T-helper 1 cell treated with Interleukin-12 subunit alpha and Interleukin-12 subunit beta and Interleukin-4 antibody, amounts not matched to agents 30 ng/mL and 1 ng/mL, for 36 hours (primary cell): ENCODE data around the gene RAB28. TPM values are rescaled to one million over a fixed set of nuclear protein-coding genes. Genes with fewer than 3 reads are reported as not detected.
"Not testable (repeated sequence)": the region's sequence is repeated elsewhere in the genome, so short reads cannot be mapped to it uniquely, and the experiment has no call there.

Experiments
- intact Hi-C: fragments of 100-400 bp; cut with micrococcal nuclease; formaldehyde crosslinking; loops from one replicate; pipeline ENCODE4 v1.15.1; 2024
- total RNA-seq: library from RNA; stranded (reverse); gene quantifications from 2 replicates; pipeline ENCODE4 v1.2.3, GENCODE V29; 2022

Gene RAB28
- total RNA-seq, 1 donor from 2014 or later: 17.1 TPM

DNA sequence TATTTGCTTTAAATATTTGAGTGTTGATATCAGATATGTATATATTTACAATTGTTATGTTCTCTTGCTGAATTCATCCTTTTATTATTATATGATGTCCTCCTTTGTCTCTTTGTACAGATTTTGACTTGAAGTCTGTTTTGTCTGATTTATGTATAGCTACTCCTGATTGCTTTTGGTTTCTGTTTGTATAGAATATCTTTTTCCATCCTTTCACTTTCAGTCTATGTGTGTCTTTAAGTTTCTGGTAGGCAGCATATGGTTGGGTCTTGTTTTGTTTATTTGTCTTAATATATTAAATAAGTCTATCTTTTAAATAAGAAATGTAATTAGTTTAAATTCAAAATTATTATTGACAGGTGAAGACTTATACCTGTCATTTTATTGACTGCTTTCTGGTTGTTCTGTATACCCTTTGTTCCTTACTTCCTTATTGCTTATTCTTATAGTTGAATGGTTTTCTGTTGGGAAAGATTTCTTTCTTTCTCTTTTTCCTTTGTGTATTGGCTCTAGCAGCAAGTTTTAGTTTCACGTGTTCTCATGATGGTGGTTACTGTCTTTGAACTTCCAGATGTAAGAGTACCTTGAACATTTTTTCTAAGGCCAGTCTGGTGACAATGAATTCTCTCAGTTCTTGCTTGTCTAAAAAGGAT is 31.1 kb downstream of the RAB28 start:
- intact Hi-C loops: loop anchor here (1.0 to 5.0 kb wide), 3 partner anchors 16 to 174 kb away; partner anchors contain the start of genes BOD1L1 and RAB28

DNA sequence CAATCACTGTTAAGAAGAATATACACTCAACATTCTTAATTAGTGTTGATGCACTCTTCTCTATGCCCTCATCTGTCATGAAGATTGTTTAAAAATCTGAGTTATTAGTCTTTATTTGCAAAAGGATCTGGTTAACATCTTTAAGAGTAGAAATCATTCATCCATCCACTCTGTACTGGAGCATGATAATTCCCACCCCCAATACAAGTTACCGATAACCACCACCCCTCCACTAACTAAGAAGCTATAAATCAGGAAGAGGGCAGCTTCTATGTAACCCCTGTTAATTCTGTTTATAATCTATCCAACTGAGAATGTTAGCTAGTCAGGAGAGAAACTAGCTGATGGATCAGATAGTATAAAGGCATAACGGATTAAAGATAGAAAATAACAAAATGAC is 34.5 kb downstream of the RAB28 start:
- intact Hi-C loops: no loop called here

DNA sequence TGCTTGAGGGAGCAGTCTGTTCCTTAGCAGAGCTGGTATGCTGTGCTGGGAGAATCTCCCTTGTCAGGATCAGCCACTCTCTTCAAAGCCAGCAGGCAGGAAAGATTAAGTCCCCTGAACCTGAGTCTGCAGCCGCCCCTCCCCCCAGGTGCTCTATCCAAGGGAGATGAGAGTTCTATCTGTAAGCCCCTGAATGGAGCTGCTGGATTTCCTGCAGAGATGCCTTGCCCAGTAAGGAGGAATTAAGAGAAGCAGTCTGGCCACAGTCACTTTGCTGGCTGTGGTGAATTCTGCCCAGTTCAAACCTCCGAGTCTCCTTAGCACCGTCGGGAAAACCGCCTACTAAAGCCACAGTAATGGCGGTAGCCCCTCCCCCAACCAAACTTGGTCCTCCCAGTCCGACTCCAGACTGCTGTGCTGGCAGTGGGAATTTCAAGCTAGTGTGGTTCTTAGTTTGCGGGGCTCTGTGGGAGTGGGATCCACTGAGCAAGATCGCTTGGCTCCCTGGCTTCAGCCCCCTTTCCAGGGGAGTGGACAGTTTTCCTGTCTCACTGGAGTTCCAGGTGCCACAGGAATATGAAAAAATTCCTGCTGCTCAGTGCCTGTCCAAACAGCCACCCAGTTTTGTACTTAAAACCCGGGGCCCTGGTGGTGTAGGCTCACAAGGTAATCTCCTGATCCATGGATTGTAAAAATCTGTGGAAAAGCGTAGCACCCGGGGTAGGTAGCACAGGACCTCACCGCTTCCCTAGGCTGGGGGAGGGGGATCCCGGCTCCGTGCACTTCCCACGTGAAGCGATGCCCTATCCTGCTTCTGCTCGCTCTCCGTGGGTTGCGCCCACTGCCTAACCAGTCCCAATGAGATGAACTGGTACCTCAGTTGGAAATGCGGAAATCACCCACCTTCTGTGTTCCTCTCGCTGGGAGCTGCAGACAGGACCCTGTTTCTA is 38.0 kb downstream of the RAB28 start:
- intact Hi-C loops: no loop called here

DNA sequence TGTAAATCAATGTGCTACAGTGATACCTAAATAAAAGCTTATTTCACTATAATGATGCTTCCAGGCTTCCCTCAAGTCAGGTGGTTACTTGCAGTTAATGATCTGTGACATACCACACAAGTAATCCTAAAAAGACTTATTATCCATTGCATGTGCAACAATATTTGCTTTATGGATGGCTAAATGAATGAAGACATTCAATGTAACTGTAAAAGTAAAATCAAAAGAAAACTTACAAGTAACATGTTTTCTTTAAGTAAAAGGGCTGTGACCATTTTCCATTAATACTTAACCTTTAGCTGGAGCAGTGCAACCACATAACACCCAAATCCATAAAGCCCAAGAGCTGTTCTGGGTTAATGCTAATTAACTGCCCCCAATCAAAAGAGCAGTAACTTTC is 42.6 kb downstream of the RAB28 start:
- intact Hi-C loops: no loop called here

DNA sequence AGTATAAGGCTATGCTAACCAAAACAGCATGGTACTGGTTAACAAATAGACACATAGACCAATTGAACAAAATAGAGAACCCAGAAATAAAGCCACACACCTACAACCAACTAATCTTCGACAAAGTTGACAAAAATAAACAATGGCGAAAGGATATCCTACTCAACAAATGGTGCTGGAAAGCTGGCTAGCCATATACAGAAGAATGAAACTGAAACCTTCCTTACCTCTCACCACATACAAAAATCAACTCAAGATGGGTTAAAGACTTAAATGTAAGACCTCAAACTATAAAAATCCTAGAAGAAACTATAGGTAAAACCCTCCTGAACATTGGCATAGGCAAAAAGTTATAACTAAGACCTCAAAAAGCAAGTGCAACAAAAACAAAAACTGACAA is 47.2 kb downstream of the RAB28 start:
- intact Hi-C loops: loop anchor here (1.0 kb wide), 1 partner anchor 16 kb away; no protein-coding TSS in a partner anchor

DNA sequence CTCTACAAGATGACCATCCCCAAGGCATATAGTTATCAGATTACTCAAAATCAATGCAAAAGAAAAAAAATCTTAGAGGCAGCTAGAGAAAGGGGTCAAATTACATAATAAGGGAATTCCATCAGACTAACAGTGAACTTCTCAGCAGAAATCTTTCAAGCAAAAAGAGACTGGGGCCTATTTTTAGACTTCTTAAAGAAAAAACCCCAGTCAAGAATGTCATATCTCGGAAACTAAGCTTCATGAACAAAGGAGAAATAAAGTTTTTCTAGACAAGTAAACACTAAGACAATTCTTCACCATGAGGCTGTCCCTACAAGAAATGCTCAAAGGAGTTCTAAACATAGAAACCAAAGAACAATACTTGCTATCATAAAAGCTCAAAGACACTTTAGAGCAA is 51.7 kb downstream of the RAB28 start:
- intact Hi-C loops: no loop called here

DNA sequence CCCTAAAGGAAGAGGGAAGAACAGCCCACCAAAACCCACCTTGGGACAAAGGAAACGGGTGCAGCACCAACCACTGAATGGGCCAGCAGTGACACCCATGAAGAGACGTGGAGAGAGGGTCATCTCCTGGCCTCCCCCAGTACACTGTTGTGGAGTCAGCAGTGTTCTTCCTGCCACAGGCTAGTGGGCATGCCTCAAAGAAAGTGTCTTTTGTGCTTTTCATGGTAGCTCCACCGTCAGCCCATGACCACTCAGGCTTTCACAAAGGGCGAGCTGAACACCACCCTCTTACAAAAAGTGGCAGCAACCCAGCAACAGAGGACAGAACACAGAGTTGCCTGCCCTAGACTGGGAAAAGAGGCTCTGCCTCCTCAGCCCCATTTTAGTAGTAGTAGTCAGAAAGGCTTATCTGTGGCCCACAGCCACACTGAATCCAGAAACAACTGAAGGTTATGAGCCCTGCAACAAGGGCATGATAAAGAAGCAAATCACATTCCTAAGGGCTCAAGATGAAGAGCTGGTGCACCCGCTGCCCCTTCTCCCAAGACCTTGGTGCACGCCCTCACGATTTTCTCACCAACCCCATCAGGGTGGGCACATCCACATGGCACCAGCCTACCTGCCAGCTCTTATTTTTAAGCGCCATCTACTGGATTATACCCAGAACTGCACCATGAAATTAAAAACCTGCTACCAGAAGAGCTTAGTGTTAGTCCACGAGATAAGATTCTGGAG is 53.1 kb downstream of the RAB28 start:
- intact Hi-C loops: loop anchor here (2.0 kb wide), 1 partner anchor 578 kb away; no protein-coding TSS in a partner anchor

DNA sequence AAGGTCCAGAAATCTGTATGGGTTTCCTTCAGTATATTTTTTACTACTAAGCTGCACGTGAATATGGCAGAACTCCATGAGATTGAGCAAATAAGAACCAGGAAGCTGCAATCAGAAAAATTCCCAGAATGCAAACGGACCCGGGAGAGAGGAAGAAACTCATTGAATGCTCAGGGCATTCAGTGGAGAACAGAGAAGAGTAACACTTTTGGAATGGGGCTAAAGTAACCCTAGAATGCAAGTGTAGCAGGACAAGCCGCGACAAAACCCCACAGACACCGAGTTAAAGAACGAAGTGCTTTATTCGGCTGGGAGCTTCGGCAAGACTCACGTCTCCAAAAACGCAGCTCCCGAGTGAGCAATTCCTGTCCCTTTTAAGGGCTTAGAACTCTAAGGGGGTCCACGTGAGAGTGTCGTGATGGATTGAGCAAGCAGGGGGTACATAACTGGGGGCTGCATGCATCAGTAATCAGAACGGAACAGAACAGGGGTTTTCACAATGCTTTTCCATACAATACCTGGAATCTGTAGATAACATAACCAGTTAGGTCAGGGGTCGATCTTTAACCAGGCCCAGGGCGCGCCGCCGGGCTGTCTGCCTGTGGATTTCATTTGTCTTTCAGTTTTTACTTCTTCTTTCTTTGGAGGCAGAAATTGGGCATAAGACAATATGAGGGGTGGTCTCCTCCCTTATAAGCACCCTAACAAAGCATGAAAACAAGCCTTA is 56.4 kb downstream of the RAB28 start:
- intact Hi-C loops: no loop called here

DNA sequence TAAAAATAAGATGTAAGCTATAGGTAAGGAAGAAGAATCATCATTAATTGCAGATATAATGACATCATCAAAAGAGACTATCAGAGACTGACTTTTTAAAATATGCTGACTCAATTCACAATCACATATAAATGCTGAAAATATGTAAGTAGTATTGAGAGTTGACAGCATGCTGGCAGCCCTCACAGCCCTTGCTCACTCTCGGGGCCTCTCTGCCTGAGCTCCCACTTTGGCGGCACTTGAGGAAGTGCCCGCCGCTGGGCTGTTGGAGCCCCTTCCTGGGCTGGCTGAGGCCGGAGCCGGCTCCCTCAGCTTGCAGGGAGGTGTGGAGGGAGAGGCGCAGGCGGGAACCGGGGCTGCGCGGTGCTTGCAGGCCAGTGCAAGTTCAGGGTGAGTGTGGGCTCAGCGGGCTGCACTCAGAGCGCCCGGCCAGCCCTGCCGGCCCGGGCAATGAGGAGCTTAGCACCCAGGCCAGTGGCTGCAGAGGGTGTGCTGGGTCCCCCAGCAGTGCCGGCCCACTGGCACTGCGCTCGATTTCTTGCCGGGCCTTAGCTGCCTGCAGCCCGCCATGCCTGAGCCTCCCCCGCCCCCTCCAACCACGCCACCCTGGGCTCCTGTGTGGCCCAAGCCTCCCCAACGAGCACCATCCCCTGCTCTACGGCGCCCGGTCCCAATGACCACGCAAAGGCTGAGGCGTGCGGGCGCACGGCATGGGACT is 68.9 kb downstream of the RAB28 start:
- intact Hi-C loops: no loop called here

DNA sequence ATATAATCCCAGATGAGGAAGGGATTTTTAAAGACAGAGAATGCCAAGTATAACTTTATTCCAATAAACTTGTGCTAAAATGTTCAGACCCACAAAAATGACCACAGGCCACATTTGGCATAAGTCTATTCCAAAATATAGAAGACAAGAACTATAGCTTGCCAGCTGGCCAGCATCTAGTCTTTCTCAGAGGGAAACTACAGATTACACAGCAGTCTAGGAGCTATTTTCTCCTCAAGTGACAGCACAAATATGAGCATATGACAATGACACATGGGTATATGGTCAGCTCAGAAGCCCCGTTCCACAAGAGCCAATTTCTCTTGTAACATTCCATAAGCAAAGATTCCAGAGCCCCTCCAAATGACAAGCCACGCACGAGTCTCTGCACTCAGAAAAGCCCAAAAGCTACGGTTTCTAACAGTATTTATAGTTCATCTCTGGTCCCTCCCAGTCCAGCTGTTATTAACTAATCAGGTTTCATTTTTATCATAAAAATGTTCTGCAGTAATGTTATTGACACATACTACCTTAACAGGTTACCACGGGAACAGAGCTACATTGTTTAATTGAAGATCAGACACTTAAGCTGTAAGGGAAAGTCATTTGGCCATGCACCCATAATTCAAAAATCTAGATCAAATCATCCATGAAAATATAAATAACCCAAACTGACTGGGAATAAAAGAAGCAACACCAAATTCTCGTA is 70.3 kb downstream of the RAB28 start:
- intact Hi-C loops: no loop called here

DNA sequence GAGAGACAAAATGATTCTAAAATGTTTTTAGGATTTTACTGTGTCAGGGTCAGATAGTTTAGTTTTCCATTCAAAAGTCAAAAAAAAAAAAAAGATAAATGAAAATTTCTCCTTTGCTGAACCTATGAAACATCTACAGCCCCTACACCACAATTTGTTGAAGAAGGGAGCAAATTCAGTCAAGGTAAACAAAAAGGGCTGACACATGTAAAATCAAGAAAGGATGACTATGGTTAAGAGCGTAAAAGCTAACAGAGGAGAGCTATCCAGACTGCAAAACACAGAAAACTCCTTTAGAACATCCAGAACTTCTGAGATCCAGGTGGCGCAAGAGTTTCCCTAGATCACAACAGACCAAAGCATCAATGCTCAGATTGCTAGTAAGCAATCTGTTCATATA is 72.2 kb downstream of the RAB28 start:
- intact Hi-C loops: no loop called here

DNA sequence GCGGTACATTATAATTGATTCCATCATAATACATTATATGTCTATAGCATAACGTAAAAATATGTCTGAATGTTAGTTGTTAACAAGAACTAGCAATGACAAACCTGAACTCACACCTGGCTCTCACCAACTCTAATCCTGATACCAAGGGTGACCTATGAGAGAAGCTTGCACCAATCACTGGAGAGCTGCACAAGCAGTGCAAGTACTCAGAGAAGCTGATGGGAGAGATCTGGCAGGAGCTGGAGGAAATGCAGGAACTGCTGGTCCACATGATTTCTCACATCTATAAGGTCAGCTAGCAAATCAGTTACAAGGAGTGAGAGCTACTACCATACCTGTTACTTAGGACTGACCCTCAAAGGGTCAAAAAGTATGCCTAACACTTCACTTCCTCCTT is 74.8 kb downstream of the RAB28 start:
- intact Hi-C loops: no loop called here

DNA sequence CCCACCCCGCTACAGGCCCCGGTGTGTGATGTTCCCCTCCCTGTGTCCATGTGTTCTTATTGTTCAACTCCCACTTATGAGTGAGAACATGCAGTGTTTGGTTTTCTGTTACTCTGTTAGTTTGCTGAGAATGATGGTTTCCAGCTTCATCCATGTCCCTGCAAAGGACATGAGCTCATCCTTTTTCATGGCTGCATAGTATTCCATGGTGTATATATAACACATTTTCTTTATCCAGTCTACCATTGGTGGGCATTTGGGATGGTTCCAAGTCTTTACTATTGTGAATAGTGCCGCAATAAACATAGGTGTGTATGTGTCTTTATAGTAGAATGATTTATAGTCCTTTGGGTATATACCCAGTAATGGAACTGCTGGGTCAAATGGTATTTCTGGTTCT is 78.0 kb downstream of the RAB28 start:
- intact Hi-C loops: not testable (repeated sequence)

DNA sequence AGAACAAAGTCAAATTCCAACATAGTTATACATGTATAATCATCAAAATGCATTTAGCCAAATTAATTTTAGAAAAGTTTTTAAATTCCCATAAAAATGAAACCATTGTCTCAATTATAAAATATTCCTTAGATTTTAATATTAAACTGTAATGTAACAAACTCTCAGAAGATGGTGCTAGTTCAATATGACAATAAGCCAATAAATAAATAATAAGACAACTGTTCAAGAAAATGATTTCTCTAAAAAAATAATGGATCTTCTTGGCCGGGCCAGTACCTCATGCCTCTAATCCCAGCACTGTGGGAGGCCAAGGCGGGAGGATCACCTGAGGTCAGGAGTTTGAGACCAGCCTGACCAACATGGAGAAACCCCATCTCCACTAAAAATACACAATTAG is 80.3 kb downstream of the RAB28 start:
- intact Hi-C loops: no loop called here

DNA sequence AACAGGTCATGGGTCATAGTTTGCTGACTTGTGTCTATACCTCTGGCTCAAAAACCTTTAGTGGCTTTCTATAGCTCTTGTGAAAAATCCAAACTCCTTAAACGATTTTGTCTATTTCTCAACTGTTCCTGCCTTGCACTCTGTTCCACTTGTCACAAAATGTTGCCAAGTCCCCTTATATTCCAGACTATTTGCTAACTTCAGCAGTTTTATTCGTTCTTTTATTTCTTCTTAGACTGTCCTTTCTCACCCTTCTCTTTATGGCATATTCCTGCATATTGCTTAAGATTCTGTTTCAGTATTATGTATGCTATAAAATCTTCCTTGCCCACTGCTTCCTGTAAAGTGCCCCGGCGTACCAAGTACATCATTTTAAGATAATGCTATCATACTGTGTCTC is 80.8 kb downstream of the RAB28 start:
- intact Hi-C loops: no loop called here

DNA sequence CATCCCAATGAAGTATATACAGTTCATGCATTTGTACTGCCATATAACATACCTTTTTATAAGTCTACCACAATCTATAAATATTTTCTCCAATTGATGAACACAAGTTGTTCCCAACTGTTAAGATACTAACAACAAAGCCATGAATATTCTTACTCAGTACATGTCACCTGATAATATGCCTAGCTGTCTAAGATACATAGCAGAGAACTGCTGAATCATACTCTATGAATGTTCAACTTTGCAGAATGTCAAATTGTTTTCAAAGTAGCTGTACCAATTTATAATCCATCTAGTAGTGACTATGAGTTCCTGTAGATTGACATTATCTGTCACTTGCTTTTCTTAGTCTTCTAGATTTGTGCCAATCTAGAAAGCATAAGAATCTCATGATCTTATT is 84.9 kb downstream of the RAB28 start:
- intact Hi-C loops: no loop called here

DNA sequence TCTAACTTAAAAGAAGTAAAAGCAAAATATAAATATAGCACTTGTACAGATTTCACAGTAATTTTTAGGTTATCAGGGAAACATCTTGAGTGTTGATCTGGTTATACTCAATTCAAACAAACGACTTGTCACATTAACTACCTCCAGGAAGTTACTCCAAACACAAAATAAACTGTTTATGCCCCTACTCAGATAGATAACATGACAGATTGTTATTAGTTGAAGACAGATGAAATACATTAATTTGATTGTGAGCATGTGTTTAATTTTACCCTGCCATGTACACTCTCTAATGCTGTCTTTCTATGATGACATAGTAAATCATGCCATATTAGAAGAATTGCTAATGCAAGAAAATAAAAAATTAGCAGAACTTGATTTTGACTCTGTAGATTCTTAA is 88.0 kb downstream of the RAB28 start:
- intact Hi-C loops: no loop called here

DNA sequence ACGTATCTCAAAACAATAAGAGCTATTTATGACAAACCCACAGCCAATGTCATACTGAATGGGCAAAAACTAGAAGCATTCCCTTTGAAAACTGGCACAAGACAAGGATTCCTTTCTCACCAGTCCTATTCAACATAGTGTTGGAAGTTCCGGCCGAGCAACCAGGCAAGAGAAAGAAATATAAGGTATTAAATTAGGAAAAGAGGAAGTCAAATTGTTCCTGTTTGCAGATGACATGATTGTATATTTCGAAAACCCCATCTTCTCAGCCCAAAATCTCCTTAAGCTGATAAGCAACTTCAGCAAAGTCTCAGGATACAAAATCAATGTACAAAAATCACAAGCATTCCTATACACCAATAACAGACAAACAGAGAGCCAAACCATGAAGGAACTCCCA is 94.2 kb downstream of the RAB28 start:
- intact Hi-C loops: not testable (repeated sequence)

DNA sequence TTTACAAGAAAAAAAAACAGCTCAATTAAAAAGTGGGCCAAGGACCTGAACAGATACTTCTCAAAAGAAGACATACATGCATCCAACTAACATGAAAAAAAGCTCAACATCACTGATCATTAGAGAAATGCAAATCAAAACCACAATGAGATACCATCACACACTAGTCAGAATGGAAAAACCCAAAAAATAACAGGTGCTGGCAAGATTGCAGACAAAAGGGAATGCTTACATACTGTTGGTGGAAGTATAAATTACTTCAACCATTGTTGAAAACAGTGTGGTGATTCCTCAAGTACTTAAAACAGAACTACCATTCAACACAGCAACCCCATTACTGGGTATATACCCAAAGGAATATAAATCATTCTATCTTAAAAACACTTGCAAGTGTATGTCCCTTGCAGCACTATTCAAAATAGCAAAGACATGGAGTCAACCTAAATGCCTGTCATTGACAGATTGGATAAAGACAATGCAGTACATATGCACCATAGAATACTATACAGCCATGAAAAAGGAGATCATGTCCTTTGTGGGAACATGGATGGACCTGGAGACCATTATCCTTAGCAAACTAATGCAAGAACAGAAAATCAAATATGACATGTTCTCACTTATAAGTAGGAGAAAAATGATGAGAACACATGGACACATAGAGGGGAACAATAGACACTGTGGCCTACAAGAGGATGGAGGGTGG is 97.6 kb downstream of the RAB28 start:
- intact Hi-C loops: no loop called here
